Cardiac septum (tissue), 1 donor: ENCODE results near the gene KIF21B. TPM values are rescaled to one million over a fixed set of nuclear protein-coding genes. Genes with fewer than 3 reads are reported as not detected.

Experiments
- DNase-seq: peaks from one replicate; pipeline ENCODE4 v3.0.0-alpha.2; 2020; ENCODE audit warnings: low spot score
- intact Hi-C: fragments of 100-400 bp; cut with DNase I; formaldehyde crosslinking; loops from one replicate; pipeline ENCODE4 v1.14.0; 2022
- total RNA-seq: library from RNA; stranded (reverse); fragmentation: NEBNext Ultra II Directional; extraction: Animal tissue kit (Norgen Biotek cat#: 25700); gene quantifications from one replicate; pipeline ENCODE4 v1.2.1, GENCODE V29; 2021
- donor health status: DM: no; HTN: no; CAD: no.

The KIF21B gene
- total RNA-seq, 1 donor from 2014 or later, result 0.73 TPM

GRCh38 chr1:201004732-201005131 is 18.8 kb downstream of the KIF21B start:
- DNase-seq, result no peak
- intact Hi-C loops, result no loop called here

DNA sequence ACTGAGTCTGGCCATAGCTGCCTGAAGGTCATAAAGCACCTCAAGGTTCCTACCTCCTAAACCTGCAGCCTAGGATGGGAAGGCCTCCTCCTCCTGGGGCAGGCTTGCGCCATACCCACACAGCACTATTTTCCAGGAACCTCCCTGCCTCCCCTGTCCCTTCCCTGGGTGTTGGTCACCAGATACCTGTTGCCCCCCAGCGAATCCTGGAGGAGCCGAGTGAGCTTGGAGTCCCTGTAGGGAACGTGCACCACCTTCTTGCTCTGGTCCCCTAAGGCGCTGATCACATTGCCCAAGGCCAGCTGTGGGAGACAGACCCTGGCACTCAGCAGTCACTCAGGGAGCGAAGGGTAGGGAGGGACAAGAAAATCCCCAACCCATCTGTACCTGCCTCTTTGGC is 19.4 kb downstream of the KIF21B start:
- intact Hi-C loops, result no loop called here
- DNase-seq, result no peak

DNA sequence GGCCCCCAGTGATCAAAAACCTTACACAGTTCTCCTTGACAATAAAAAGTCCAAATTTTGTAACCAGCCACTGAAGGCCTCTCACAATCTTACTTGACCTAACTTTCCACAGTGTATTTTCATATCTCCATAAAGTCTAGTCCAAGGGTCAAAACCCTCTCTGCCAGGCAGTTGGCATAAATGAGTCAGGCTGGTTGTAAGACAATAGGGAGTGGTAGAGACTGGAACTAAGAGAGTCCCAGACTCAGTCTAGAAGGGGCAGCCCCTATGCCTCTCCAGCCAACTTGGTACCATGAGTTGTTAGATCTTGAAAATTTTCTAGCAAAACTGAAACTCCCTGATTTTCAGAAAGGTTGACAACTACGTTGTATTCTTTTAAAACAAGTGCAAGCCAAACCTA is 21.0 kb downstream of the KIF21B start:
- no peak for DNase-seq
- intact Hi-C loops, result no loop called here

DNA sequence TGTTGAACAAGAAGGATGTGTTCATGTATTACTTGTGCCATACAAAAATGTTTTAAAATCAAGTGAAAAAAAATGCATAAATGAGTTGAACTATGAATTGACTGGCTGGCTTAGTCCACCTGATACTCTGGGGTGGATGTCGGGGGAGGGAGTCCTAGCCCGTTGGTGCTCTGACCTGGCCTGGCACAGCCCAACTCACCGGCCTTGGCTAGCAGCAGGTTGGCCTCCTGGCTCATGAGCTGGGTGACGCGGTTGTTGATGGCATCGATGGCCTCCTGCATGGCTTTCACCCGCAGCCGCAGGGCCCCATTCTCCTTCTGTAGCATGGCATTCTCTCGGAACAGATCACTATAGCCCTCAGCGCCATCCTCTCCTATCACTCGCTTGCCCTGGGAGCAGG is 21.6 kb downstream of the KIF21B start:
- DNase-seq, result no peak
- intact Hi-C loops, result no loop called here

DNA sequence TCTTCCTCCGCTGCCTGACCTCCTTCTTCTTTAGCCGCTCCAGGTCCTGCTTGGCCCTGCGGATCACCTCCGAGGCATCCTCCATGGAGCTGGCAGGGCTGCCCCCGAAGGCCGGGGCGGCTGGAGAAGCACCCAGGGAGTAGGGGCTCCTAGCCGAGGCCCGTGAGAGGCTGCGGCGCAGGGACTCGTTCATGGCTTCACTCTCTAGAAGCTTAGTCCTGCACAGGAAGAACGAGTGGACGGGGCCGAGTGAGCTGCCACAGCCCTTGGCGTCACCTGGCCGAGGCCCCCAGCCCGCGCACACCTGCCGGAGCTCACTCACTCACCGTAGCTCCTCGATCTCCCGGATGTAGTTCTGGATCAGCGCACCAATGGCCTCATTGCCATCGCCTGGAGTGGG is 23.1 kb downstream of the KIF21B start:
- intact Hi-C loops, result no loop called here
- DNase-seq, result no peak

DNA sequence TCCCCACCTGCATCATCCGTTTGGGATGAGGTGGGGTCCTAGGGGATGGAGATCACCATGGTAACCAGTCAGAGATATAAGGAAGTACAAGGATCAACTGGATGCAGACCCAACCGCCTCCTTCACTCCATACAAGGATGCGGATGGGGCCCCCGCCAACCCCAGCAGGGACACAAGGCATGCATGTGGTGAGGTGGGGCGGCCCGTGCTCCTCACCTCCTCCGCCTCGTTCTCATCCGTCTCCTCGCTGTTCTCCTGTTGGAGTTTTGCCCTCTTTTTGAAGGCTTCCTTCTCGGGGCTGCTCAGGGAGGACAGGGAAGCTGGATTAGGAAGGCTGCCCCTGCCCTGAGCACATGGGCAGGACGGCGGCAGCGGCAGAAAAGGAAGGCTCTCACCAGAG is 23.8 kb downstream of the KIF21B start:
- intact Hi-C loops, result no loop called here
- DNase-seq, result no peak

- no peak for DNase-seq
- intact Hi-C loops, result no loop called here
These were observed 25.2 kb downstream of the KIF21B start for GRCh38 chr1:200998323-200998722.

DNA sequence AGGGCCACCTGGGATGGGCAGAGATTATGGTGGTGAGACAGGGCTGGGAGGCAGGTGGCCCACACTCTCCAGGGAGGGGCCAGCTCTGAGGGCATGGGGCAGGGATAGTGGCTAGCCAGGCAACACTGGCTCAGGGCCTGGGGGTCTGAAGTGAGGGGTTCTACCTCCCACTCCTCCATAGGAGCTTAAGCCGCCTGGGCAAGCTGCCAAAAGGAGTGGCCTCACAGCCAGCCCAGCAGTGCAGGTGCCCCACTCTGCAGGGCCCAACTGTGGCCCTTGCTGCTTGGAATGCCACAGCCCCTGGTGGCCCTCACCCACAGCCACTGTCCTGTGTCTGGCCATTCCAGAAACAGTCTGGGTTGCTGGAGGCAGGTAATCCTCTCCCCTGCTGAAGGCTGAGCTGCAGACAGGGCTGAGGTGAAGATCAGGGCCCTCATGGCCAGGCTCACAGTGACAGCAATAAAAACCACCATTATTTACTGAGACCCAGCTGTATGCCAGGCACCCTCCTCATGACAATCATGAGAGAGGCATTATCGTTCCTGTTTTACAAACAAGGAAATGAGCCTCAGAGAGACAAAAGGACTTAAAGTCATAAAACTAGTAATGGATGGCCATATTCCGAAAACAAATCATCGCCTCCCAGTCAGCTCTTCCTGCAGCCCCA is 31.0 kb downstream of the KIF21B start:
- DNase-seq, result no peak
- intact Hi-C loops, result no loop called here

DNA sequence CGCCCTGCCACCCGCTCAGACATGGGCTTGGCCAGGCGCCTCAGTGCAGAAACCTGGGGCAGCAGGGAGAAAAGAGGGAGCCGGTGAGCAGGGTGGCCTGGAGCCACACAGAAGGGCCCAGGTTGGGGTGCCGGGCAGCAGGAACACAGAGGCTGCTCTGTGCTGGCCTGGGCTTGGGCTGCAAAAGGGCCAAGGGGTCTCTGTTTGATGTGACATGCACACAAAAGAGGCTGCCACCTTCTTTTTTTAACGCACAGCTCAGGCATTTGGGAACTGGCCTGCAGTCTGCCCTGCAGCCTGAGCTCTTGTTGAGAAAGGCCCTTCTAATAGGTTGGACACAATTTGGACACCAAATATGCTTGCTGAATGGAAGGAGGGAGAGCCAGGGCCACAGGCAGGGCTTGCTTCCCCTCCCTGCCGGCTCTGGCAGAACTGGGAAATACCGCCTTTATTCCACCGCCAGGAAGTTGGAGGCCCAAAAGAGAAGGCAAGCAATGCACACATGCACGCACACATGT is 32.4 kb downstream of the KIF21B start:
- intact Hi-C loops, result no loop called here
- DNase-seq, result no peak

GRCh38 chr1:200990114-200990513 is 33.4 kb downstream of the KIF21B start:
- intact Hi-C loops, result no loop called here

DNA sequence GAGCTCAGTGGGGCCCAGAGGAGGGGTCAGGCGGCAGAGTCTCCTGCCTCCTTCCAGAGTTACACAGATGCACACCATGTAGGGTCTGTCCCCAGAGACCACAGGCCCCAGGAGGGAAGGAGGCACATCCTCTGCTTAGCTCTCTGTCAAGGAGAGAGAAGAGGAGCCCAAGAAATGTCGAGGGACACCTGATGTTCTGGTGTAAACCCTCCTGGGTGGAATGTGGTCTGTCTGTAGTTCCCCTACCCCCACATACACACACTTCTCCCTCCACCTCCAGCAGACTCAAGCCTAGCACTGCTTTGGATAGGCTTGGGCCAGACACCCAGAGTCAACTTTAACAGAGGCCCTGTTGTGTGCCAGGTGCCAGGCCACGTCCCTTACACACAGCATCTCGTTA is 34.2 kb downstream of the KIF21B start:
- intact Hi-C loops, result no loop called here
- DNase-seq, result no peak

More at GRCh38 chr1:200990114-200990513, 33.4 kb downstream of the KIF21B start:
- DNase-seq, result no peak

DNA sequence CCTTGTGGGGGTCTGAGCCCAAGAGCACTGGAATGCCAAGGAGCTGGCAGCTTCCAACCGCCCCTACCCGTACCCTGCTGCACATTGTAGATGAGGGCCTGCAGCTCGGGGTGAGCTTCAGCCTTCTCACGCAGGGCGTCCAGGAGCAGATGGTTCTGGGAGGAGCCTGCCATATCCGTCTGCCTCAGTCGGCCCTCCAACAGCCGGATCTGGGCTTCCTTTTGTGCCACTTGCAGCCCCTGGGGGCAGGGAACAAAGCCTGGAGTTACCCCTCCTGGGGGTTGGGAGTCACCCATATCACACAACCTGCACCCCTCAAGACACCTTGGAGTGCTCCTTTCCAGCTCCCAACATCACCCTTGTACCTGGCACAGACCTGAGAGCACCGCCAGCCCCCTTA is 34.8 kb downstream of the KIF21B start:
- DNase-seq, result no peak

GRCh38 chr1:200985481-200985880 is 38.0 kb downstream of the KIF21B start:
- no peak for DNase-seq
- intact Hi-C loops, result no loop called here

More for the DNA sequence above, 34.8 kb downstream of the KIF21B start:
- intact Hi-C loops, result no loop called here

DNA sequence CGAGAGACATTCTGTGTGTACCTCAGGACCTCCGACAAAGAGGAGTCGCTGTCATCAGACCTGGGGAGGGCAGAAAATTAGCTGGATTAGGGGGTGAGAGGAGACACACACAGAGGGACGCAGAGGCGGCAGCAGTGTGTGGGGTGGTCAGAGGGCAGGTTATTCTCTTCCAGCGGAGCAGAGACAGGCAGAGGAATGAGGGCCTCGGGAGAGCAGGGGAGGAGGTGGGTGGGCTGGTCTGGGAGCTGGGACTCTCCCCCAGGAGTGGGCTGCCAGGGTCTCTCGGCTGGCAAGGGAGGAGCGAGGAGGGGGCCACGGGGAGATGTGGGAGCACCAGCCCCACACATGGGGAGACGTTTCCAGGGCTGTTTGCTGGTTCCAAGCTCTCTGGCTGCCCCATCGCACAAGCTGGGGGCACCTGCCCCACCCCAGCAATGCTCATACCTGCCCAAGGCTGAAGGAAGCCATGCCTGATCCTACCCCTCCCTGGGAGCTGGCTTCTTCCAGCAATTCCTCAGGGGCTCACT is 40.4 kb downstream of the KIF21B start:
- no peak for DNase-seq
- intact Hi-C loops, result no loop called here

DNA sequence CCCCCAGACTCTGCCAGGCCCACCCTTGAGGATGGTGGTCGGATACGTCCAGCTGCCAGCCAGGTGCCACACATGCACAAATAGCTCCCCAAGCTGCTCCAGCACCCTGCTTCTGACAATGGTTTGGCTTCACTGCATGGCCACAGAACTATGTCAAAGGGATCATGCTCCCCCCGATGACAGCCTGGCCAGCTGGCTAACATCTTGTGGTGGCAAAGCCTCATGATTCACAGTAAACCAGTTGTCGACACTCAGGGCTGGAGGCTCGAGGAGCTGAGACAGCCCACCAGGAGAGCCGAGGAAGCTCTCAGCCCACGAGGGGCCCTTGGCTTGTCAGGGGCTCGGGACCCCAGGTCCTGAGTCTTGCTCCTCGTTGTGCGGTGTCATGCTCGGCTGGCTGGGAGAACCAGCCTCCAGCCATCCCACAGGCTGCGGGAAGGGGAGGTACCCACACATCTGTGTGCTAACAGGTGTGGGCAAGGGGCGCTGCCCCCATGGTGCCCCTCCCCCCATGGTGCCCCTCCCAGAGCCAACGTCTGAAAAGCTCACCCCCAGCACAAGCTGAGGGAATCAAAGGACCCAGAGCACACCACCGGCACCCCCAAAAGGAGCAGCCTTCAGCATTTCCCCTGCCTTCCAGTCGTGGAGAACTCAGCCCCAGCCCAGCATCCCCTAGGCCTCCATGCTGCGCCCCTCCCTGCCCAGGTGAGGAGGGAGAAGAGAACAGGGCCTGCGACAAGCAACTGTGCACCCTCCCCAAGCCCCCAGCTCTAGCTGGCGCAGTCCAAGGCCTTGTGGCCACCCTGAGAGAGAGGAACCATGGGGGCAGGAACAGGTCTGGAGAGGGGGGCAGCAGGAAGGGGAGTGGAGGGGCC is 41.2 kb downstream of the KIF21B start:
- intact Hi-C loops, result no loop called here
- no peak for DNase-seq

DNA sequence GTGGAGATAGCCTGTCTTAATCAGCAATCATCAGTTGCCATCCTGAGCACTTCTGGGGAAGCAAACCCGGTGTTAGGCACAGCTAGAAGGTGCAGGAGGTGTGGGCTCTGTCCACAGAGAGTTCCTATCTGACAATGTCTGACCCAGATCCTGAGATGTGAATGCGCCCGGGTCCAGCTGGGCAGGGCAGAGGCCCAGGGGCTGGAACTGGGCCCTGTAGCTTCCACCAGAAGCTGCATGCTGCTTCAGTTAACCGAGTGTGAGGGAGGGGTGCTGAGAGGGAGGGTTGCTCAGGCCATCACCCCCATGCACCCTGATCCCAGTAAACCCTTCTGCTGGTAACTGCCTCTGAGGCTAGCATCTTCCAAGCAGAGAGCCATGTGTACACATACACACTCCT is 42.2 kb downstream of the KIF21B start:
- intact Hi-C loops, result no loop called here
- DNase-seq, result no peak

- intact Hi-C loops, result no loop called here
- no peak for DNase-seq
These were observed 42.6 kb downstream of the KIF21B start for GRCh38 chr1:200980873-200981272.

- no peak for DNase-seq
- intact Hi-C loops, result no loop called here
These were observed 43.1 kb downstream of the KIF21B start for GRCh38 chr1:200980452-200980772.

DNA sequence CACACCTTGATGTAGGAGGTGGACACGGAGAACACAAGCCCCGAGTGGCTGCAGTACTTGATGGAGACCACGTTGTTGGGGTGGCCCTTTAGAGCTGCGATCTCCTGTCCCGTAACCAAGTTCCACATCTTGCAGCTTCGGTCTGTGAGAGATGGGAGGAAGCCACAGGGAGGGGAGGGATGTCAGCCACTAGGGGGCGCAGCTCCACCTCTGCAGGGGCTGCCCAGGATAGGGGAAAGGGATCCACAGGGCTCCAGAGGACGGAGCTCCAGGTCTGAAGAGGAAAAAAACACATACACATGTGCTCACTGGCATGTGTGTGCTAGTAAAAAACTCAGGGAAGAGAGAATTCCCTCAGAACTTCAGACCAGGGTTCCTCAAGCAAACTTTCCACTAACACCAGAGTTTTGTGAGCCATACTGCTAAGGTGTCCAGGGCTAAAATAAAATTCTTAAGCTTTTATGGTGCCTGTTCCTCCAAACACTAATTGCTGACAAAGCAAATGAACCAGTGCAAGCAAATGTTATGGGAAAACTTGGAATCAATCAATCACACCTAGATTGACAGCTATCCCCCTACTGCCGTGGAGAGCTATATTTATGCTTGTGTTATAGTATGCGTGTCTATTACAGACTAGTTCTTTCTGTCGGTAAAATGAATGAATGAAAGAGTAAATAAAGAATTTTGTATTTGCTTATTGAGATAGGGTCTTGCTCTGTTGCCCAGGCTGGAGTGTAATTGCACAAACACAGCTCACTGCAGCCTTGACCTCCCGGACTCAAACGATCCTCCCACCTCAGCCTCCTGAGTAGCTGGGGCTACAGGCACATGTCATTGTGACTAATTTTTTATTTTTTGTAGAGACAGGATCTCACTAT is 43.7 kb downstream of the KIF21B start:
- DNase-seq, result no peak
- intact Hi-C loops, result no loop called here
